ENCODE measurements around the gene OMP. TPM values are rescaled to one million over a fixed set of nuclear protein-coding genes. Genes with fewer than 3 reads are reported as not detected.
A peak's percentile ranks its signal among the peaks of the same experiment; 100 is the strongest.

The OMP gene
- total RNA-seq, 1 donor from 2014 or later = not detected

DNA sequence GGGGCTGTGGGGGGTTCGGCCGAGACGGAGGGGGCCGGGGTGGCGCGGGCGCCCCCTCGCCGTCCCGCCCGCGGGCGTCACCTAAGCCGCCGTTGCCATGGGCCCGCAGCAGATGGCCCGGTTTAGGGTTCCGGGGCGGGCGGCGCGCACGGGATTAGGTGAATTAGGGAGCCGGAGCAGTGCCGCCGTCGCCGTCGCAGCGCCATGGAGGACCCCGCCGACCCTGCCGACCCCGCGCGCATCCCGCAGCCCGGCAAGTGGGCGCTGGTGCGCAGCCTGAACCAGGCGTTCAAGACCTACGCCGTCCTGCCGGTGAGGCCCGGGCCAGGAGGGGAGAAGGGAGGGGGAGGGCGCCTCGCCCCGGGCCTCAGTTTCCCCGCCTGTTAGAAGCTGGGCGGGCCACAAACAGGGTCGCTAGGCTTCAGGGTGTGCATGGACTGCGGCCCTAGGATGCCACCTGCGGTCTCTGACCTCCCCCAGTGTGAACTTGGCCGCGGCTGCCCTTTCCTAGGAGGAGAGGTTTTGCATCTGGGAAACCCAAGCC is 35.5 kb downstream of the OMP start:
- TF ChIP-seq, protein P1, sequence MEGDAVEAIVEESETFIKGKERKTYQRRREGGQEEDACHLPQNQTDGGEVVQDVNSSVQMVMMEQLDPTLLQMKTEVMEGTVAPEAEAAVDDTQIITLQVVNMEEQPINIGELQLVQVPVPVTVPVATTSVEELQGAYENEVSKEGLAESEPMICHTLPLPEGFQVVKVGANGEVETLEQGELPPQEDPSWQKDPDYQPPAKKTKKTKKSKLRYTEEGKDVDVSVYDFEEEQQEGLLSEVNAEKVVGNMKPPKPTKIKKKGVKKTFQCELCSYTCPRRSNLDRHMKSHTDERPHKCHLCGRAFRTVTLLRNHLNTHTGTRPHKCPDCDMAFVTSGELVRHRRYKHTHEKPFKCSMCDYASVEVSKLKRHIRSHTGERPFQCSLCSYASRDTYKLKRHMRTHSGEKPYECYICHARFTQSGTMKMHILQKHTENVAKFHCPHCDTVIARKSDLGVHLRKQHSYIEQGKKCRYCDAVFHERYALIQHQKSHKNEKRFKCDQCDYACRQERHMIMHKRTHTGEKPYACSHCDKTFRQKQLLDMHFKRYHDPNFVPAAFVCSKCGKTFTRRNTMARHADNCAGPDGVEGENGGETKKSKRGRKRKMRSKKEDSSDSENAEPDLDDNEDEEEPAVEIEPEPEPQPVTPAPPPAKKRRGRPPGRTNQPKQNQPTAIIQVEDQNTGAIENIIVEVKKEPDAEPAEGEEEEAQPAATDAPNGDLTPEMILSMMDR (IDR thresholded peaks at IDR 0.05; ENCODE audit: partially characterized antibody, unreplicated experiment) = no peak
- no peaks in the 10 kb centered on the region for H3K36me3 Mint-ChIP-seq (ENCODE audit: unreplicated experiment)
- H3K4me1 Mint-ChIP-seq (ENCODE audit: low read depth, unreplicated experiment) = peaks cover 19% of the 10 kb centered on the region
- DNase-seq = no peak
- H3K4me3 Mint-ChIP-seq (ENCODE audit: unreplicated experiment) = peak overlapping the region; percentile 11
- no peak overlapping the region for H3K27ac Mint-ChIP-seq (ENCODE audit: unreplicated experiment)
- peaks cover 2% of the 10 kb centered on the region for H3K27me3 Mint-ChIP-seq (ENCODE audit: unreplicated experiment)
- H3K9me3 Mint-ChIP-seq (ENCODE audit: unreplicated experiment) = peaks cover 3% of the 10 kb centered on the region

DNA sequence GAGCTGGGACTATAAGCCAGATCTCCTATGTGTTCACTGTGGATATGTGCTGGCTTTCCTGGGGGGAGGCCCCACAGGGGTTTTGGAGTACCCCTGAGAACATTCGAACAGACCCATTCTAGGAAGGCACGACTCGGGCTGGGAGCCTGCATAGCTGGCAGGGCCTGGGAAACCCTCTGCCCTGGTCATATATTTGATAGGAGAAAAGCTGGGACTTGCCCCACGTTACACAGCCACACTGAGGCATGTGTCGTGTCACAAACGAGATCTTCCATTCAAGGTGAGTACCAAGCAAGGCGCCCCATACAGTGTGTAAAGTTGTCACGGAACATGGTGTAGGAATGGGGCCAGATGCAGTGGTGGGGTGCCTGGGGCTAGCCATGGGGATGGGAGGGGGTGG is 36.6 kb downstream of the OMP start:
- Mint-ChIP-seq H3K9me3 (ENCODE audit: unreplicated experiment) (peaks cover 3% of the 10 kb centered on the region), H3K4me1 (ENCODE audit: low read depth, unreplicated experiment) (peaks cover 19% of the 10 kb centered on the region), H3K27me3 (ENCODE audit: unreplicated experiment) (peaks cover 2% of the 10 kb centered on the region), H3K4me3 (ENCODE audit: unreplicated experiment) (no peak overlapping the region), H3K36me3 (ENCODE audit: unreplicated experiment) (no peaks in the 10 kb centered on the region), H3K27ac (ENCODE audit: unreplicated experiment) (no peak overlapping the region)
- no peak for DNase-seq
- TF ChIP-seq, protein P1 (IDR thresholded peaks at IDR 0.05; ENCODE audit: partially characterized antibody, unreplicated experiment) = no peak

DNA sequence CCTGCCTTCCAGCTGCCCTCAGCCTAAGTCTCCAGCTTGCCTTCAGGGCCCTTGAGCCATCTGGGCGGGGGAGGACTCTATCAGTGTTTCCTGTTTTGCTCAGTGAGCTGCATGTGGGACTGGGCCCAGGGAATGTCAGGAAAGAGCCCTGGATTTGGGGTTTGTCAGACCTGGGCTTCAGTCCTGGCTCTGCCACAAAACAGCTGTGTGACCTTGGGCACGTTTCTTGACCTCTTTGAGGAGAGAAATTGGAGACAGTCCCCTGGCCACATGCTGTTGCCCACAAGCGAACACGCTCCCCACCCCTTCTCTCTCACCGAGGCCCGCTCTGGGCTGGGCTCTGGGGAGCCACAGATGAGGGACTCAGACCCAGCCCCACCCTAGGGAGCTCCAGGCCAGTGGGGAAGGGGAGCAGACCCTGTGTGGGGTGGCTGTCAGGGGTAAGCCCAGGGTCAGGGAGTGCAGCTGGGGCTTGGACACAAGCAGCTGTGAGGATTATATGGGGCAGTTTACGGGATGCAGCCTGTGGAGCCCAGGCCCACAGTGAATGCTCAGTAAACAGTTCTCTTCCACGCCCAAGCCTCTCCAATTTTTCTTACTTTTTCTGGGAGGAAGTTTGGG is 37.7 kb downstream of the OMP start:
- Mint-ChIP-seq H3K36me3 (ENCODE audit: unreplicated experiment) (no peaks in the 10 kb centered on the region), H3K27ac (ENCODE audit: unreplicated experiment) (no peak overlapping the region), H3K27me3 (ENCODE audit: unreplicated experiment) (peaks cover 2% of the 10 kb centered on the region)

DNA sequence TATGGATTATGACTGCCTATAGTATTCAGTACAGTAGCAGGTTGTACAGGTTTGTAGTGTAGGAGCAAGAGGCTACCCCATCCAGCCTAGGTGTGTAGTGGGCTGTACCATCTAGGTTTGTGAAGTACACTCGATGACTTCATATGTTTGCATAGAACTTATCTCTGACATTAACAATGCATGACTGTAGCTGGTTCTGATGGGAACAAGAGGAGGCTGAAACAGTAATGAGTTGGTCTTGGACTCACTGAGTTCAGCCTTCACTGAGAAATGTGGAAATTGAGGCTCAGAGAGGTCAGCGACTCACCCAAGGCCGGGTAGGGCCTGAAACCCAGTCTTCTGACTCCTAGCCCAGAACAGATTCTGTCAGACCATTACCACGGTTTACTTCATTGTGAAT is 38.4 kb downstream of the OMP start:
- TF ChIP-seq, protein P1 (IDR thresholded peaks at IDR 0.05; ENCODE audit: partially characterized antibody, unreplicated experiment) = no peak
- Mint-ChIP-seq H3K9me3 (ENCODE audit: unreplicated experiment) (peaks cover 3% of the 10 kb centered on the region), H3K27ac (ENCODE audit: unreplicated experiment) (no peak overlapping the region), H3K4me1 (ENCODE audit: low read depth, unreplicated experiment) (peaks cover 27% of the 10 kb centered on the region), H3K36me3 (ENCODE audit: unreplicated experiment) (no peaks in the 10 kb centered on the region), H3K27me3 (ENCODE audit: unreplicated experiment) (peaks cover 2% of the 10 kb centered on the region), H3K4me3 (ENCODE audit: unreplicated experiment) (no peak overlapping the region)
- no peak for DNase-seq

More for the DNA sequence above, 37.7 kb downstream of the OMP start:
- Mint-ChIP-seq H3K4me1 (ENCODE audit: low read depth, unreplicated experiment) (peaks cover 24% of the 10 kb centered on the region), H3K4me3 (ENCODE audit: unreplicated experiment) (no peak overlapping the region), H3K9me3 (ENCODE audit: unreplicated experiment) (peaks cover 3% of the 10 kb centered on the region)
- DNase-seq = no peak
- TF ChIP-seq, protein P1 (IDR thresholded peaks at IDR 0.05; ENCODE audit: partially characterized antibody, unreplicated experiment) = no peak

DNA sequence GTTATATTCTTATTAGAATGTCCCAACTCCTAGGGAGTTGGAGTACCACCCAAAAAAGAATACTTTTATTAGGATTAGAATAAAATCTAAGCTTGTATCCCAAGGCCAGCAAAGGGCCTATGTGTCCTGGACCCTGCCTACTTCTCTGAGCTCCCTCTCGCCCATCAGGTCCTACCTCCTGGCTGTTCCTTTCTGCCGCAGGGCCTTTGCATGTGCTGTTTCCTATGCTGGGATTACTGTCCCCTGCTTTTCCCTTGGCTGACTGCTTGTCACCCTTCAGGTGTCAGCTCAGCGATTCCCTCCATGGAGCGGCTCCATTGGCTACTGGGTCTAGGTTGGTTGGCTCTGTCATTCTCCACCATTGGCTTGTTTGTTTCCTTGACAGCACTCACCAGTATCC is 38.8 kb downstream of the OMP start:
- Mint-ChIP-seq H3K36me3 (ENCODE audit: unreplicated experiment) (no peaks in the 10 kb centered on the region), H3K4me1 (ENCODE audit: low read depth, unreplicated experiment) (peaks cover 30% of the 10 kb centered on the region), H3K27ac (ENCODE audit: unreplicated experiment) (no peak overlapping the region), H3K27me3 (ENCODE audit: unreplicated experiment) (peaks cover 3% of the 10 kb centered on the region), H3K4me3 (ENCODE audit: unreplicated experiment) (no peak overlapping the region), H3K9me3 (ENCODE audit: unreplicated experiment) (peaks cover 3% of the 10 kb centered on the region)
- DNase-seq = no peak
- TF ChIP-seq, protein P1 (IDR thresholded peaks at IDR 0.05; ENCODE audit: partially characterized antibody, unreplicated experiment) = no peak
